ENCODE results near the gene KDM5C.
A peak's percentile ranks its signal among the peaks of the same experiment; 100 is the strongest.

Gene KDM5C

GRCh38 chrX:53224860-53225797 lies at the start of gene KDM5C:
KDM5C (minus strand) TSS chrX:53225207; CDS start chrX:53224889, 318 bp downstream.
- peak; percentile 69 to 91 for DNase-seq (ENCODE audit: low read depth in 2 of 2)

- no peak for DNase-seq (ENCODE audit: low read depth in 2 of 2)
These were observed 47.9 kb upstream of the KDM5C start for GRCh38 chrX:53272808-53273337.

GRCh38 chrX:53269536-53270107 lies 44.6 kb upstream of the KDM5C start:
- DNase-seq (ENCODE audit: low read depth in 2 of 2) = no peak

- no peak for DNase-seq (ENCODE audit: low read depth in 2 of 2)
These were observed 43.2 kb upstream of the KDM5C start for GRCh38 chrX:53268173-53268572.

GRCh38 chrX:53266914-53267313 lies 41.9 kb upstream of the KDM5C start:
- DNase-seq (ENCODE audit: low read depth in 2 of 2) = no peak

- no peak for DNase-seq (ENCODE audit: low read depth in 2 of 2)
These were observed 41.0 kb upstream of the KDM5C start for GRCh38 chrX:53265771-53266574.

GRCh38 chrX:53263597-53264094 lies 38.6 kb upstream of the KDM5C start:
- DNase-seq (ENCODE audit: low read depth in 2 of 2) = peak; percentile 11 to 43

- no peak for DNase-seq (ENCODE audit: low read depth in 2 of 2)
These were observed 37.9 kb upstream of the KDM5C start for GRCh38 chrX:53262918-53263394.

- no peak for DNase-seq (ENCODE audit: low read depth in 2 of 2)
These were observed 37.3 kb upstream of the KDM5C start for GRCh38 chrX:53262189-53262917.

- DNase-seq (ENCODE audit: low read depth in 2 of 2) = no peak
These were observed 36.5 kb upstream of the KDM5C start for GRCh38 chrX:53261355-53261972.

- no peak for DNase-seq (ENCODE audit: low read depth in 2 of 2)
These were observed 35.8 kb upstream of the KDM5C start for GRCh38 chrX:53260836-53261235.

GRCh38 chrX:53257670-53258423 lies 32.8 kb upstream of the KDM5C start:
- DNase-seq (ENCODE audit: low read depth in 2 of 2) = no peak

- no peak for DNase-seq (ENCODE audit: low read depth in 2 of 2)
These were observed 32.2 kb upstream of the KDM5C start for GRCh38 chrX:53257166-53257565.

GRCh38 chrX:53256446-53257041 lies 31.5 kb upstream of the KDM5C start:
- no peak for DNase-seq (ENCODE audit: low read depth in 2 of 2)

- DNase-seq (ENCODE audit: low read depth in 2 of 2) = no peak
These were observed 30.8 kb upstream of the KDM5C start for GRCh38 chrX:53255738-53256191.

GRCh38 chrX:53254570-53255461 lies 29.8 kb upstream of the KDM5C start:
- no peak for DNase-seq (ENCODE audit: low read depth in 2 of 2)

- DNase-seq (ENCODE audit: low read depth in 2 of 2) = no peak
These were observed 28.4 kb upstream of the KDM5C start for GRCh38 chrX:53253293-53254020.

- no peak for DNase-seq (ENCODE audit: low read depth in 2 of 2)
These were observed 26.3 kb upstream of the KDM5C start for GRCh38 chrX:53251307-53251706.

All from stimulated activated CD4-positive, alpha-beta T cell treated with anti-CD3 and anti-CD28 coated beads, Interleukin-1b, Interleukin-23, amount 100 ng/mL, for 4 hours (primary cell).